DND-41 (cell line): ENCODE data around the gene ULBP1.

Experiments used
- EZH2 ChIP-seq: IDR thresholded peaks from 3 replicates; pipeline ENCODE4 v1.6.1; 2012; ENCODE audit warnings: borderline replicate concordance, low read depth, mild to moderate bottlenecking, moderate library complexity, low read length, inconsistent platforms; ENCODE audit not compliant: severe bottlenecking
- TF ChIP-seq, protein P1 (sequence below): IDR thresholded peaks from 2 replicates; pipeline ENCODE4 v1.5.1; 2012; ENCODE audit warnings: borderline replicate concordance, low read length, moderate library complexity, mild to moderate bottlenecking; ENCODE audit not compliant: poor library complexity, severe bottlenecking; ENCODE audit errors: extremely low read depth

DNA sequence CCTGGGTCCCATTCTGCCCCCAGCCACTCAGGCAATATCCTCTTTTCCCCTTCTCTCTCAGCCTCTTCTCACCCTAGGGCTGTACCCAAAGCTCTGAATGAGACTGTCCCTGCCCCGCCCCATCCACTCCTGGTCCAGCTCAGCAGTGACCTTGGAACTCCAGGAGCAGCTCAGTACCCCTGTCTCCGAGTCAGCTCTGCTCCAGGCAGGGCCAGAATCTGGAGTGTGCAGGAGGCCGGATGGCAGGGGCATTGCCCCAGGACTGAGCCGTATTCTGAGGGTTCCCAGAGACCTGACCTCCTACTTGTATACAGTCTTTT, 38.9 kb upstream of the ULBP1 start:
- no peak for TF ChIP-seq EZH2
- TF ChIP-seq, protein P1, sequence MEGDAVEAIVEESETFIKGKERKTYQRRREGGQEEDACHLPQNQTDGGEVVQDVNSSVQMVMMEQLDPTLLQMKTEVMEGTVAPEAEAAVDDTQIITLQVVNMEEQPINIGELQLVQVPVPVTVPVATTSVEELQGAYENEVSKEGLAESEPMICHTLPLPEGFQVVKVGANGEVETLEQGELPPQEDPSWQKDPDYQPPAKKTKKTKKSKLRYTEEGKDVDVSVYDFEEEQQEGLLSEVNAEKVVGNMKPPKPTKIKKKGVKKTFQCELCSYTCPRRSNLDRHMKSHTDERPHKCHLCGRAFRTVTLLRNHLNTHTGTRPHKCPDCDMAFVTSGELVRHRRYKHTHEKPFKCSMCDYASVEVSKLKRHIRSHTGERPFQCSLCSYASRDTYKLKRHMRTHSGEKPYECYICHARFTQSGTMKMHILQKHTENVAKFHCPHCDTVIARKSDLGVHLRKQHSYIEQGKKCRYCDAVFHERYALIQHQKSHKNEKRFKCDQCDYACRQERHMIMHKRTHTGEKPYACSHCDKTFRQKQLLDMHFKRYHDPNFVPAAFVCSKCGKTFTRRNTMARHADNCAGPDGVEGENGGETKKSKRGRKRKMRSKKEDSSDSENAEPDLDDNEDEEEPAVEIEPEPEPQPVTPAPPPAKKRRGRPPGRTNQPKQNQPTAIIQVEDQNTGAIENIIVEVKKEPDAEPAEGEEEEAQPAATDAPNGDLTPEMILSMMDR: no peak
